Measurements from ENCODE around the gene PSTPIP2. TPM values are rescaled to one million over a fixed set of nuclear protein-coding genes. Genes with fewer than 3 reads are reported as not detected.

PSTPIP2 gene
- total RNA-seq, 1 experiment from 2014 or later = 1.9 TPM

- Mint-ChIP-seq H3K4me3 (no peak overlapping the region), H3K27me3 (ENCODE audit: low read depth) (peaks cover 3% of the 10 kb centered on the region), H3K27ac (peak overlapping the region; percentile 57; the same call in 1 of the 2 replicates), H3K4me1 (peaks cover 3% of the 10 kb centered on the region; the same call in 1 of the 2 replicates), H3K9me3 (peaks cover 5% of the 10 kb centered on the region), H3K36me3 (peaks cover 4% of the 10 kb centered on the region)
- ChIA-PET POLR2A (no interaction called here), CTCF (interaction anchor here (1.7 kb wide), 1 partner anchor 53 kb away, joined by 4 read pairs; no protein-coding TSS in a partner anchor)
- no peak for ATAC-seq
- DNase-seq (ENCODE audit: low spot score) = no peak
- TF ChIP-seq JUN (CRISPR knock-in tag; IDR thresholded peaks at IDR 0.05) = no peak
- no peak for TF ChIP-seq FOXP4 (CRISPR knock-in tag; IDR thresholded peaks at IDR 0.05)
- TF ChIP-seq IRF1 (CRISPR knock-in tag; IDR thresholded peaks at IDR 0.05) = no peak
- TF ChIP-seq, protein P1, sequence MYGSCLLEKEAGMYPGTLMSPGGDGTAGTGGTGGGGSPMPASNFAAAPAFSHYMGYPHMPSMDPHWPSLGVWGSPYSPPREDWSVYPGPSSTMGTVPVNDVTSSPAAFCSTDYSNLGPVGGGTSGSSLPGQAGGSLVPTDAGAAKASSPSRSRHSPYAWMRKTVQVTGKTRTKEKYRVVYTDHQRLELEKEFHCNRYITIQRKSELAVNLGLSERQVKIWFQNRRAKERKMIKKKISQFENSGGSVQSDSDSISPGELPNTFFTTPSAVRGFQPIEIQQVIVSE (CRISPR knock-in tag; IDR thresholded peaks at IDR 0.05; ENCODE audit: borderline replicate concordance) = no peak
- TF ChIP-seq, protein P2, sequence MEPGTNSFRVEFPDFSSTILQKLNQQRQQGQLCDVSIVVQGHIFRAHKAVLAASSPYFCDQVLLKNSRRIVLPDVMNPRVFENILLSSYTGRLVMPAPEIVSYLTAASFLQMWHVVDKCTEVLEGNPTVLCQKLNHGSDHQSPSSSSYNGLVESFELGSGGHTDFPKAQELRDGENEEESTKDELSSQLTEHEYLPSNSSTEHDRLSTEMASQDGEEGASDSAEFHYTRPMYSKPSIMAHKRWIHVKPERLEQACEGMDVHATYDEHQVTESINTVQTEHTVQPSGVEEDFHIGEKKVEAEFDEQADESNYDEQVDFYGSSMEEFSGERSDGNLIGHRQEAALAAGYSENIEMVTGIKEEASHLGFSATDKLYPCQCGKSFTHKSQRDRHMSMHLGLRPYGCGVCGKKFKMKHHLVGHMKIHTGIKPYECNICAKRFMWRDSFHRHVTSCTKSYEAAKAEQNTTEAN (CRISPR knock-in tag; IDR thresholded peaks at IDR 0.05) = no peak
- TF ChIP-seq, protein P3, sequence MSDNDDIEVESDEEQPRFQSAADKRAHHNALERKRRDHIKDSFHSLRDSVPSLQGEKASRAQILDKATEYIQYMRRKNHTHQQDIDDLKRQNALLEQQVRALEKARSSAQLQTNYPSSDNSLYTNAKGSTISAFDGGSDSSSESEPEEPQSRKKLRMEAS (CRISPR knock-in tag; IDR thresholded peaks at IDR 0.05) = no peak
- TF ChIP-seq GABPB1 (CRISPR knock-in tag; IDR thresholded peaks at IDR 0.05) = no peak
- no peak for TF ChIP-seq E2F5 (CRISPR knock-in tag; IDR thresholded peaks at IDR 0.05)
- no peak for TF ChIP-seq AFF4 (CRISPR knock-in tag; IDR thresholded peaks at IDR 0.05; ENCODE audit: borderline replicate concordance)
- TF ChIP-seq, protein P4, sequence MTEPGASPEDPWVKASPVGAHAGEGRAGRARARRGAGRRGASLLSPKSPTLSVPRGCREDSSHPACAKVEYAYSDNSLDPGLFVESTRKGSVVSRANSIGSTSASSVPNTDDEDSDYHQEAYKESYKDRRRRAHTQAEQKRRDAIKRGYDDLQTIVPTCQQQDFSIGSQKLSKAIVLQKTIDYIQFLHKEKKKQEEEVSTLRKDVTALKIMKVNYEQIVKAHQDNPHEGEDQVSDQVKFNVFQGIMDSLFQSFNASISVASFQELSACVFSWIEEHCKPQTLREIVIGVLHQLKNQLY (CRISPR knock-in tag; IDR thresholded peaks at IDR 0.05) = no peak
- no peak for TF ChIP-seq IRF2 (CRISPR knock-in tag; IDR thresholded peaks at IDR 0.05; ENCODE audit: borderline replicate concordance, low read depth)
- no peak for TF ChIP-seq ZNF423 (CRISPR knock-in tag; IDR thresholded peaks at IDR 0.05)
- TF ChIP-seq, protein P5, sequence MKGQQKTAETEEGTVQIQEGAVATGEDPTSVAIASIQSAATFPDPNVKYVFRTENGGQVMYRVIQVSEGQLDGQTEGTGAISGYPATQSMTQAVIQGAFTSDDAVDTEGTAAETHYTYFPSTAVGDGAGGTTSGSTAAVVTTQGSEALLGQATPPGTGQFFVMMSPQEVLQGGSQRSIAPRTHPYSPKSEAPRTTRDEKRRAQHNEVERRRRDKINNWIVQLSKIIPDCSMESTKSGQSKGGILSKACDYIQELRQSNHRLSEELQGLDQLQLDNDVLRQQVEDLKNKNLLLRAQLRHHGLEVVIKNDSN (CRISPR knock-in tag; IDR thresholded peaks at IDR 0.05) = no peak
- no peak for TF ChIP-seq ETV6 (CRISPR knock-in tag; IDR thresholded peaks at IDR 0.05)
- TF ChIP-seq, protein P6, sequence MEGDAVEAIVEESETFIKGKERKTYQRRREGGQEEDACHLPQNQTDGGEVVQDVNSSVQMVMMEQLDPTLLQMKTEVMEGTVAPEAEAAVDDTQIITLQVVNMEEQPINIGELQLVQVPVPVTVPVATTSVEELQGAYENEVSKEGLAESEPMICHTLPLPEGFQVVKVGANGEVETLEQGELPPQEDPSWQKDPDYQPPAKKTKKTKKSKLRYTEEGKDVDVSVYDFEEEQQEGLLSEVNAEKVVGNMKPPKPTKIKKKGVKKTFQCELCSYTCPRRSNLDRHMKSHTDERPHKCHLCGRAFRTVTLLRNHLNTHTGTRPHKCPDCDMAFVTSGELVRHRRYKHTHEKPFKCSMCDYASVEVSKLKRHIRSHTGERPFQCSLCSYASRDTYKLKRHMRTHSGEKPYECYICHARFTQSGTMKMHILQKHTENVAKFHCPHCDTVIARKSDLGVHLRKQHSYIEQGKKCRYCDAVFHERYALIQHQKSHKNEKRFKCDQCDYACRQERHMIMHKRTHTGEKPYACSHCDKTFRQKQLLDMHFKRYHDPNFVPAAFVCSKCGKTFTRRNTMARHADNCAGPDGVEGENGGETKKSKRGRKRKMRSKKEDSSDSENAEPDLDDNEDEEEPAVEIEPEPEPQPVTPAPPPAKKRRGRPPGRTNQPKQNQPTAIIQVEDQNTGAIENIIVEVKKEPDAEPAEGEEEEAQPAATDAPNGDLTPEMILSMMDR (IDR thresholded peaks at IDR 0.05) = no peak
- no peak for TF ChIP-seq ZNF512 (CRISPR knock-in tag; IDR thresholded peaks at IDR 0.05; ENCODE audit: borderline replicate concordance)
- no peak for TF ChIP-seq ZNF671 (CRISPR knock-in tag; IDR thresholded peaks at IDR 0.05)
These were observed 109.2 kb downstream of the PSTPIP2 start for GRCh38 chr18:45962866-45963265.
